Measurements from ENCODE around the gene OSCP1.

Gene OSCP1

GRCh38 chr1:36398370-36398977 is 51.8 kb downstream of the OSCP1 start:
- no peaks in the 10 kb centered on the region for H3K27me3 ChIP-seq
- peaks cover 48 to 54% of the 10 kb centered on the region in 2 experiments for H3K4me1 ChIP-seq (ENCODE audit: control insufficient read depth in 1 of 2, insufficient read depth in 1 of 2, low read depth in 1 of 2, low read length in 1 of 2)
- no peak for TF ChIP-seq CTCF (IDR thresholded peaks at IDR 0.05)
- H3K4me3 ChIP-seq (ENCODE audit: low read depth in 1 of 2, low read length in 1 of 2), result peak overlapping the region; percentile 81 to 93
- H3K36me3 ChIP-seq, result peaks cover 7% of the 10 kb centered on the region
- no peaks in the 10 kb centered on the region for H3K9me3 ChIP-seq
- peak overlapping the region; percentile 93 for H3K27ac ChIP-seq

GRCh38 chr1:36397378-36398230 is 52.6 kb downstream of the OSCP1 start, which contains the start of gene LSM10:
Gene LSM10 (minus strand): TSS chr1:36397908. CDS start chr1:36394129, 3,779 bp downstream.
- TF ChIP-seq CTCF (IDR thresholded peaks at IDR 0.05), result no peak
- H3K9me3 ChIP-seq, result no peaks in the 10 kb centered on the region

GRCh38 chr1:36397083-36397377 is 53.2 kb downstream of the OSCP1 start:
- Histone ChIP-seq H3K27me3 (no peaks in the 10 kb centered on the region), H3K36me3 (peaks cover 22% of the 10 kb centered on the region), H3K27ac (peak overlapping the region; percentile 93), H3K4me3 (ENCODE audit: low read depth in 1 of 2, low read length in 1 of 2) (peak overlapping the region; percentile 81 to 93), H3K9me3 (no peaks in the 10 kb centered on the region), H3K4me1 (ENCODE audit: control insufficient read depth in 1 of 2, insufficient read depth in 1 of 2, low read depth in 1 of 2, low read length in 1 of 2) (peaks cover 47 to 54% of the 10 kb centered on the region in 2 experiments)
- TF ChIP-seq CTCF (IDR thresholded peaks at IDR 0.05), result no peak

More at GRCh38 chr1:36397378-36398230, 52.6 kb downstream of the OSCP1 start, which contains the start of gene LSM10:
- H3K36me3 ChIP-seq, result peaks cover 16% of the 10 kb centered on the region
- peak within 1 kb of the TSS; percentile 81 to 93 for H3K4me3 ChIP-seq (ENCODE audit: low read depth in 1 of 2, low read length in 1 of 2)
- no peaks in the 10 kb centered on the region for H3K27me3 ChIP-seq
- peak within 1 kb of the TSS; percentile 93 for H3K27ac ChIP-seq
- peaks cover 48 to 54% of the 10 kb centered on the region in 2 experiments for H3K4me1 ChIP-seq (ENCODE audit: control insufficient read depth in 1 of 2, insufficient read depth in 1 of 2, low read depth in 1 of 2, low read length in 1 of 2)

- Histone ChIP-seq H3K27me3 (no peaks in the 10 kb centered on the region), H3K4me3 (ENCODE audit: low read depth in 1 of 2, low read length in 1 of 2) (peak overlapping the region; percentile 81 to 93), H3K9me3 (no peaks in the 10 kb centered on the region), H3K4me1 (ENCODE audit: control insufficient read depth in 1 of 2, insufficient read depth in 1 of 2, low read depth in 1 of 2, low read length in 1 of 2) (peaks cover 40 to 50% of the 10 kb centered on the region in 2 experiments), H3K27ac (peak overlapping the region; percentile 93), H3K36me3 (peaks cover 27% of the 10 kb centered on the region)
- TF ChIP-seq CTCF (IDR thresholded peaks at IDR 0.05), result no peak
These were observed 53.9 kb downstream of the OSCP1 start for GRCh38 chr1:36396359-36396758.

GRCh38 chr1:36393686-36394085 is 56.6 kb downstream of the OSCP1 start:
- H3K36me3 ChIP-seq, result peaks cover 37% of the 10 kb centered on the region
- H3K4me1 ChIP-seq (ENCODE audit: control insufficient read depth in 1 of 2, insufficient read depth in 1 of 2, low read depth in 1 of 2, low read length in 1 of 2), result peaks cover 55 to 67% of the 10 kb centered on the region in 2 experiments
- no peak for TF ChIP-seq CTCF (IDR thresholded peaks at IDR 0.05)
- H3K27ac ChIP-seq, result peak overlapping the region; percentile 21
- no peaks in the 10 kb centered on the region for H3K9me3 ChIP-seq
- no peak overlapping the region for H3K4me3 ChIP-seq (ENCODE audit: low read depth in 1 of 2, low read length in 1 of 2)
- no peaks in the 10 kb centered on the region for H3K27me3 ChIP-seq

Data from neutrophil (primary cell).